ENCODE results near the gene MACROD2.

The MACROD2 gene

GRCh38 chr20:14861028-14861699 is 865.8 kb downstream of the MACROD2 start:
- Histone ChIP-seq H3K9me3 (no peaks in the 10 kb centered on the region), H3K4me1 (ENCODE audit: control insufficient read depth in 1 of 2, insufficient read depth in 1 of 2, low read depth in 1 of 2, low read length in 1 of 2) (no peaks in the 10 kb centered on the region), H3K27me3 (no peaks in the 10 kb centered on the region), H3K4me3 (ENCODE audit: low read depth in 1 of 2, low read length in 1 of 2) (no peak overlapping the region), H3K27ac (no peak overlapping the region), H3K36me3 (no peaks in the 10 kb centered on the region)
- TF ChIP-seq CTCF (IDR thresholded peaks at IDR 0.05) = no peak

- Histone ChIP-seq H3K27ac (no peak overlapping the region), H3K4me1 (ENCODE audit: control insufficient read depth in 1 of 2, insufficient read depth in 1 of 2, low read depth in 1 of 2, low read length in 1 of 2) (no peaks in the 10 kb centered on the region), H3K27me3 (no peaks in the 10 kb centered on the region), H3K36me3 (no peaks in the 10 kb centered on the region), H3K4me3 (ENCODE audit: low read depth in 1 of 2, low read length in 1 of 2) (no peak overlapping the region), H3K9me3 (no peaks in the 10 kb centered on the region)
- no peak for TF ChIP-seq CTCF (IDR thresholded peaks at IDR 0.05)
Observed at GRCh38 chr20:14865169-14865568, 869.9 kb downstream of the MACROD2 start.

DNA sequence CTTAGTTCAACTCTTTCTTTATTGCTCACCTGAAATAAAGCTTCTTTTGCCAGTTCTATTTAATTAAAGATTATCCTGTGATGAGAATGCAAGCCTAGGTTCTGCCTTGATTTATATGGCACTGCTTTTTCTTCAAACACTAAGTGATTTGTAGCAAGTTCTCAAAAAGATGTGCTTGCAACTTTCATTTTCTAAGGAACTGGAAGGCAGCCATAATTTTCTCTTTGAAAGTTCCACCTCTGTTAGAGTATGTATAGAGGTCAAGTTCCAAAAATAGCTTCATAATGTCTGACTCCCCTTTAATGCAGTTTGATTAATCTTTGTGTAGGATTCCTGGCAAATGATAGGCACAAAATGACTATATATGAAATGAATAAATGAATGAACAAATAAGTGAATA is 870.4 kb downstream of the MACROD2 start:
- H3K9me3 ChIP-seq = no peaks in the 10 kb centered on the region

DNA sequence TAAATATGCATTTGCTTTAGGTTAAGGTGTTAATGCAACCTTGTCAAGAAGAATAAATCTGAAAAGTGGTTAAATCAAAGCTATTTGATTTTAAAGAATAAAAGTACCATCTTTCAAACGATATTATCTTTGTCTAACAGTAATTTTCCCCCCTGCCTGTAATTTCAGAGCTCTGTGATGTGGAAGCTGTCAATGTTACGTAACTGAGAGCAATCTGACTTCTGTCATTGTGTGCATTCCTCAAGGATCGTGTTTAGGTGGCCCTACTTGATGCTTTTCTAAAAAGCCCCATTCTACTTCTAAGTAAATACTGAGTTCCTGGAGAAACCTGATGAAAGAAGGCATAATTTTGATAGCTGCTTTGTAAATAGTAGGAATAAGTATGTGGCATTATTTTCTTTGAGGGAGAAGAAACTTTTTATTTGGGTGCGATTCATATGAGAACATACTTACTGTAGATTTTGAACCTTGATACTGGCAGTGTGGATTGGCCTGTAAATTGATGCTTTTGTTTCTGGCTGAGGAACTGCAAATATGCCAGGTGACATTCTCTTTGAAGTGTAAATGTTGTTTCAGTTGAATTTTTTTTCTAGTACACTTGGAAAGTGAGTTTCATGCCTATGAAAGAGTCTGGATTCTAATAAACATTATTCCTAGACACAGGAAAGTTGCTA is 871.7 kb downstream of the MACROD2 start:
- H3K27ac ChIP-seq = no peak overlapping the region
- H3K4me1 ChIP-seq (ENCODE audit: control insufficient read depth in 1 of 2, insufficient read depth in 1 of 2, low read depth in 1 of 2, low read length in 1 of 2) = no peaks in the 10 kb centered on the region
- no peaks in the 10 kb centered on the region for H3K9me3 ChIP-seq
- H3K4me3 ChIP-seq (ENCODE audit: low read depth in 1 of 2, low read length in 1 of 2) = no peak overlapping the region
- H3K36me3 ChIP-seq = no peaks in the 10 kb centered on the region
- H3K27me3 ChIP-seq = no peaks in the 10 kb centered on the region
- TF ChIP-seq CTCF (IDR thresholded peaks at IDR 0.05) = no peak

More for the DNA sequence above, 870.4 kb downstream of the MACROD2 start:
- Histone ChIP-seq H3K27me3 (no peaks in the 10 kb centered on the region), H3K36me3 (no peaks in the 10 kb centered on the region), H3K27ac (no peak overlapping the region), H3K4me1 (ENCODE audit: control insufficient read depth in 1 of 2, insufficient read depth in 1 of 2, low read depth in 1 of 2, low read length in 1 of 2) (no peaks in the 10 kb centered on the region), H3K4me3 (ENCODE audit: low read depth in 1 of 2, low read length in 1 of 2) (no peak overlapping the region)
- TF ChIP-seq CTCF (IDR thresholded peaks at IDR 0.05) = no peak

DNA sequence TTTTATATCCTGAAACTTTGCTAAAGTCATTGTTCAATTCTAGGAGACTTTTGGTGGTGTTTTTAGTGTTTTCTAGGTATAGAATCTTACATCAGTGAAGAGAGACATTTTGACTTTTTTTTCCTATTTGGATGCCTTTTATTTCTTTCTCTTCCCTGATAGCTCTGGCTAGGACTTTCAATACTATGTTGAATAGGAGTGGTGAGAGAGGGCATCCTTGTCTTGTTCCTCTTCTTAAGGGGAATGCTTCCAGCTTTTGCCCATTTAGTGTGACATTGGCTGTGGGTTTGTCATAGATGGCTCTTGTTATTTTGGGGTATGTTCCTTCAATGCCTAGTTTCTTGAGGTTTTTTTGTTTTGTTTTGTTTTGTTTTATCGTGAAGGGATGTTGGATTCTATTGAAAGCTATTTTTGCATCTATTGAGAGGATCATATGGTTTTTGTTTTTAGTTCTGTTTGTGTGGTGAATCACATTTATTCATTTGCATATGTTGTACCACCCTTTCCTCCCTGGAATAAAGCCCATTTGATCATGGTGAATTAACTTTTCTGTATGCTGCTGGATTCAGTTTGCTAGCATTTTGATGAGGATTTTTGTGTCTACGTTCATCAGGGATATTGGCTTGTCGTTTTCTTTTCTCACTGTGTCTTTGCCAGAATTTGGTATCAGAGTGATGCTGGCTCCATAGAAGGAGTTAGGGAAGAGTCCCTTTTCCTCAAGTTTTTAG is 882.1 kb downstream of the MACROD2 start:
- Histone ChIP-seq H3K4me1 (ENCODE audit: control insufficient read depth in 1 of 2, insufficient read depth in 1 of 2, low read depth in 1 of 2, low read length in 1 of 2) (no peaks in the 10 kb centered on the region), H3K36me3 (no peaks in the 10 kb centered on the region), H3K27ac (no peak overlapping the region), H3K9me3 (no peaks in the 10 kb centered on the region), H3K4me3 (ENCODE audit: low read depth in 1 of 2, low read length in 1 of 2) (no peak overlapping the region), H3K27me3 (no peaks in the 10 kb centered on the region)
- no peak for TF ChIP-seq CTCF (IDR thresholded peaks at IDR 0.05)
